Measurements from ENCODE around the gene IRF5.
"Not testable (repeated sequence)": the region's sequence is repeated elsewhere in the genome, so short reads cannot be mapped to it uniquely, and the experiment has no call there.

Gene IRF5

GRCh38 chr7:128962899-128963298, 25.2 kb downstream of the IRF5 start:
- no peak overlapping the region for H3K4me3 ChIP-seq (ENCODE audit: low read length)
- no peaks in the 10 kb centered on the region for H3K27me3 ChIP-seq (replicated peaks; ENCODE audit: control insufficient read depth, insufficient read depth, low read length)
- DNase-seq (ENCODE audit: low read depth), result no peak
- peaks cover 59% of the 10 kb centered on the region for H3K36me3 ChIP-seq (ENCODE audit: control insufficient read depth, insufficient read depth, low read length, severe bottlenecking)
- H3K4me1 ChIP-seq (ENCODE audit: control insufficient read depth, insufficient read depth, low read length), result peaks cover 15% of the 10 kb centered on the region
- no peak overlapping the region for H3K9ac ChIP-seq (ENCODE audit: low read length)
- H3K9me3 ChIP-seq (ENCODE audit: control insufficient read depth, low read length), result no peaks in the 10 kb centered on the region

GRCh38 chr7:128963327-128963757, 25.6 kb downstream of the IRF5 start:
- peak; percentile 29 for DNase-seq (ENCODE audit: low read depth)
- Histone ChIP-seq H3K27me3 (replicated peaks; ENCODE audit: control insufficient read depth, insufficient read depth, low read length) (no peaks in the 10 kb centered on the region), H3K36me3 (ENCODE audit: control insufficient read depth, insufficient read depth, low read length, severe bottlenecking) (peaks cover 62% of the 10 kb centered on the region), H3K4me3 (ENCODE audit: low read length) (no peak overlapping the region), H3K4me1 (ENCODE audit: control insufficient read depth, insufficient read depth, low read length) (peaks cover 15% of the 10 kb centered on the region), H3K9me3 (ENCODE audit: control insufficient read depth, low read length) (no peaks in the 10 kb centered on the region), H3K9ac (ENCODE audit: low read length) (no peak overlapping the region)

GRCh38 chr7:128968624-128969023, 30.9 kb downstream of the IRF5 start:
- H3K9ac ChIP-seq (ENCODE audit: low read length), result no peak overlapping the region
- H3K9me3 ChIP-seq (ENCODE audit: control insufficient read depth, low read length), result no peaks in the 10 kb centered on the region
- H3K4me3 ChIP-seq (ENCODE audit: low read length), result no peak overlapping the region
- H3K27me3 ChIP-seq (replicated peaks; ENCODE audit: control insufficient read depth, insufficient read depth, low read length), result no peaks in the 10 kb centered on the region
- DNase-seq (ENCODE audit: low read depth), result no peak
- H3K36me3 ChIP-seq (ENCODE audit: control insufficient read depth, insufficient read depth, low read length, severe bottlenecking), result peaks cover 87% of the 10 kb centered on the region
- H3K4me1 ChIP-seq (ENCODE audit: control insufficient read depth, insufficient read depth, low read length), result peaks cover 4% of the 10 kb centered on the region

GRCh38 chr7:128974241-128974934, 36.7 kb downstream of the IRF5 start:
- Histone ChIP-seq H3K4me3 (ENCODE audit: low read length) (no peak overlapping the region), H3K4me1 (ENCODE audit: control insufficient read depth, insufficient read depth, low read length) (no peaks in the 10 kb centered on the region), H3K27me3 (replicated peaks; ENCODE audit: control insufficient read depth, insufficient read depth, low read length) (no peaks in the 10 kb centered on the region), H3K36me3 (ENCODE audit: control insufficient read depth, insufficient read depth, low read length, severe bottlenecking) (peaks cover 89% of the 10 kb centered on the region), H3K9me3 (ENCODE audit: control insufficient read depth, low read length) (no peaks in the 10 kb centered on the region), H3K9ac (ENCODE audit: low read length) (no peak overlapping the region)
- DNase-seq (ENCODE audit: low read depth), result no peak

GRCh38 chr7:128982105-128982504, 44.4 kb downstream of the IRF5 start:
- H3K36me3 ChIP-seq (ENCODE audit: control insufficient read depth, insufficient read depth, low read length, severe bottlenecking), result peaks cover 94% of the 10 kb centered on the region

GRCh38 chr7:128985660-128986059, 47.9 kb downstream of the IRF5 start:
- Histone ChIP-seq H3K36me3 (ENCODE audit: control insufficient read depth, insufficient read depth, low read length, severe bottlenecking) (peaks cover 85% of the 10 kb centered on the region), H3K9ac (ENCODE audit: low read length) (no peak overlapping the region), H3K9me3 (ENCODE audit: control insufficient read depth, low read length) (no peaks in the 10 kb centered on the region), H3K4me1 (ENCODE audit: control insufficient read depth, insufficient read depth, low read length) (peaks cover 10% of the 10 kb centered on the region), H3K27me3 (replicated peaks; ENCODE audit: control insufficient read depth, insufficient read depth, low read length) (no peaks in the 10 kb centered on the region), H3K4me3 (ENCODE audit: low read length) (no peak overlapping the region)
- DNase-seq (ENCODE audit: low read depth), result no peak

More at GRCh38 chr7:128982105-128982504, 44.4 kb downstream of the IRF5 start:
- DNase-seq (ENCODE audit: low read depth), result no peak
- no peak overlapping the region for H3K4me3 ChIP-seq (ENCODE audit: low read length)
- H3K27me3 ChIP-seq (replicated peaks; ENCODE audit: control insufficient read depth, insufficient read depth, low read length), result no peaks in the 10 kb centered on the region
- no peak overlapping the region for H3K9ac ChIP-seq (ENCODE audit: low read length)
- no peaks in the 10 kb centered on the region for H3K4me1 ChIP-seq (ENCODE audit: control insufficient read depth, insufficient read depth, low read length)
- no peaks in the 10 kb centered on the region for H3K9me3 ChIP-seq (ENCODE audit: control insufficient read depth, low read length)

- Histone ChIP-seq H3K4me1 (ENCODE audit: control insufficient read depth, insufficient read depth, low read length) (peaks cover 10% of the 10 kb centered on the region), H3K4me3 (ENCODE audit: low read length) (no peak overlapping the region), H3K9me3 (ENCODE audit: control insufficient read depth, low read length) (no peaks in the 10 kb centered on the region), H3K9ac (ENCODE audit: low read length) (no peak overlapping the region), H3K36me3 (ENCODE audit: control insufficient read depth, insufficient read depth, low read length, severe bottlenecking) (peaks cover 85% of the 10 kb centered on the region), H3K27me3 (replicated peaks; ENCODE audit: control insufficient read depth, insufficient read depth, low read length) (no peaks in the 10 kb centered on the region)
- no peak for DNase-seq (ENCODE audit: low read depth)
These were observed 48.9 kb downstream of the IRF5 start for GRCh38 chr7:128986609-128987008.

GRCh38 chr7:128988372-128988771, 50.6 kb downstream of the IRF5 start:
- peaks cover 81% of the 10 kb centered on the region for H3K36me3 ChIP-seq (ENCODE audit: control insufficient read depth, insufficient read depth, low read length, severe bottlenecking)
- no peak overlapping the region for H3K4me3 ChIP-seq (ENCODE audit: low read length)
- no peak overlapping the region for H3K9ac ChIP-seq (ENCODE audit: low read length)
- H3K9me3 ChIP-seq (ENCODE audit: control insufficient read depth, low read length), result no peaks in the 10 kb centered on the region
- H3K4me1 ChIP-seq (ENCODE audit: control insufficient read depth, insufficient read depth, low read length), result peaks cover 10% of the 10 kb centered on the region
- H3K27me3 ChIP-seq (replicated peaks; ENCODE audit: control insufficient read depth, insufficient read depth, low read length), result no peaks in the 10 kb centered on the region
- no peak for DNase-seq (ENCODE audit: low read depth)

GRCh38 chr7:128989961-128990360, 52.2 kb downstream of the IRF5 start:
- Histone ChIP-seq H3K36me3 (ENCODE audit: control insufficient read depth, insufficient read depth, low read length, severe bottlenecking) (peaks cover 79% of the 10 kb centered on the region), H3K27me3 (replicated peaks; ENCODE audit: control insufficient read depth, insufficient read depth, low read length) (no peaks in the 10 kb centered on the region), H3K9me3 (ENCODE audit: control insufficient read depth, low read length) (no peaks in the 10 kb centered on the region), H3K4me1 (ENCODE audit: control insufficient read depth, insufficient read depth, low read length) (peaks cover 10% of the 10 kb centered on the region), H3K4me3 (ENCODE audit: low read length) (no peak overlapping the region), H3K9ac (ENCODE audit: low read length) (no peak overlapping the region)
- DNase-seq (ENCODE audit: low read depth), result no peak

- H3K9me3 ChIP-seq (ENCODE audit: control insufficient read depth, low read length), result no peaks in the 10 kb centered on the region
- H3K36me3 ChIP-seq (ENCODE audit: control insufficient read depth, insufficient read depth, low read length, severe bottlenecking), result peaks cover 73% of the 10 kb centered on the region
- no peaks in the 10 kb centered on the region for H3K27me3 ChIP-seq (replicated peaks; ENCODE audit: control insufficient read depth, insufficient read depth, low read length)
- H3K9ac ChIP-seq (ENCODE audit: low read length), result no peak overlapping the region
- no peak overlapping the region for H3K4me3 ChIP-seq (ENCODE audit: low read length)
- H3K4me1 ChIP-seq (ENCODE audit: control insufficient read depth, insufficient read depth, low read length), result peaks cover 10% of the 10 kb centered on the region
- no peak for DNase-seq (ENCODE audit: low read depth)
These were observed 55.7 kb downstream of the IRF5 start for GRCh38 chr7:128993419-128993818.

GRCh38 chr7:128994560-128994959, 56.8 kb downstream of the IRF5 start:
- H3K27me3 ChIP-seq (replicated peaks; ENCODE audit: control insufficient read depth, insufficient read depth, low read length); H3K4me1 ChIP-seq (ENCODE audit: control insufficient read depth, insufficient read depth, low read length); H3K4me3 ChIP-seq (ENCODE audit: low read length); H3K9me3 ChIP-seq (ENCODE audit: control insufficient read depth, low read length); DNase-seq (ENCODE audit: low read depth); H3K9ac ChIP-seq (ENCODE audit: low read length): not testable (repeated sequence)
- H3K36me3 ChIP-seq (ENCODE audit: control insufficient read depth, insufficient read depth, low read length, severe bottlenecking), result peaks cover 69% of the 10 kb centered on the region

GRCh38 chr7:128997181-128997580, 59.5 kb downstream of the IRF5 start:
- no peak overlapping the region for H3K9ac ChIP-seq (ENCODE audit: low read length)
- no peaks in the 10 kb centered on the region for H3K9me3 ChIP-seq (ENCODE audit: control insufficient read depth, low read length)
- H3K4me3 ChIP-seq (ENCODE audit: low read length), result no peak overlapping the region
- peaks cover 73% of the 10 kb centered on the region for H3K36me3 ChIP-seq (ENCODE audit: control insufficient read depth, insufficient read depth, low read length, severe bottlenecking)
- no peaks in the 10 kb centered on the region for H3K4me1 ChIP-seq (ENCODE audit: control insufficient read depth, insufficient read depth, low read length)
- DNase-seq (ENCODE audit: low read depth), result no peak
- H3K27me3 ChIP-seq (replicated peaks; ENCODE audit: control insufficient read depth, insufficient read depth, low read length), result no peaks in the 10 kb centered on the region

Data from adipocyte (in vitro differentiated cells).